GM18519 (cell line): Measurements from ENCODE around the gene AMH.

ENCODE experiments used
- ATAC-seq: cut with Tn5 transposase; IDR thresholded peaks from one replicate; pipeline ENCODE4 v1.9.1; 2021; ENCODE audit warnings: mild to moderate bottlenecking, moderate library complexity; ENCODE audit not compliant: unreplicated experiment, low FRiP score

Gene AMH

DNA sequence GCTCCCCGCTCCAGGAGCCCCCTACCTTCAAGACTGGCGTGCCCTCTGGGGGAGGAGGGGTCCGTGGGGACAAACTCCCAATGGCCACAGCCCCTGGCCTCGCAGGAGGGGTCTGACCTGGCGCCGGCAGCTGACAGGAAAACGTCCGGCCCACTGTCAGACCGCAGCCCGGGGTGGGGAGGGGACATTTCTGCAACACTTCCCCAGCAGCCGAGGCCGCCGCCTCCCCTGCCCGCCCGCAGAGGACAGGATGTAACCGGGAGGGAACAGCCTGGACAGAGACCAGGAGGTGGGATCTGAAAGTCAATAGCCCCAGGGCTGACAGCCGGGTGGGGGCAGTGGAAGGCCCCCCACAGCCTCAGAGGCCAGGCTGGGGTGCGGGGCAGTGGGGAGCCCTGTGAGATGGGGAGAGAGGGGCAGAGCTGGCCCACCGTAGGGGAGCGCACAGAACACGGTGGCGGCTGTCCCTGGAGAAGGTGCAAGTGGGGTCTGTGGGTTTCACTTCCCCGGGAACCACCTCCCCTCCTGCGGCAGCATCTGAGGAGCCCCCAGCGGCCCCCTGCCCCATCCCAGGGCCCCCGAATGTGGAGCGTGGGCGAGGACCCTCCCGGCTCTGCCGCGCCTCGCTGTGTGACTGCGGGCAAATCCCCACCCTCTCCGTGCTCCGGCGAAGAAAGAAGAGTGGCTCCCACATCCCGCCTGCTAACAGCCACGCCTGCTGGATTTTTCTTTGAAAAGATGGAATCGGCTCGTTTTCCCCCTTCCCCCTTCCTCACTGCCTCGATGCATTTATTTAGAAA lies 33.1 kb downstream of the AMH start, which contains the start of gene PEAK3:
PEAK3 (minus strand) TSS at position 114 of the 800 bp plus-strand sequence. CDS start 1,244 bp downstream, outside the sequence.
- no peak for ATAC-seq

DNA sequence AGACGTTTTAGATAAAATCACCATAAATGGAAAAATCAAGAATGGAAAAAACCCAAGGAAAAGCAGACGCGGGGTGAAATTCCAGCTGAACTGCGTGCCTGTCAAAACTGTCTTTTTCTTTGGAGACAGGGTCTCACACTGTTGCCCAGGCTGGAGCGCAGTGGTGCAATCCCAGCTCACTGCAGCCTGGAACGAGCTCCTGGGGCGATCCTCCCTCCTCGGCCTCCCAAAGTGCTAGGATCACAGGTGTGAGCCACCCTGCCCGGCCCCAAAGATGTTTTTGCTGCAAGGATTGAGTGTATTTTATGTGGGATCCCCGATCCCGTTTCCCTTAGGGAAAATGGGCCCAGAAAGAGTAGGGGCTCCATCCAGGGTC lies 33.7 kb downstream of the AMH start:
- ATAC-seq = no peak

DNA sequence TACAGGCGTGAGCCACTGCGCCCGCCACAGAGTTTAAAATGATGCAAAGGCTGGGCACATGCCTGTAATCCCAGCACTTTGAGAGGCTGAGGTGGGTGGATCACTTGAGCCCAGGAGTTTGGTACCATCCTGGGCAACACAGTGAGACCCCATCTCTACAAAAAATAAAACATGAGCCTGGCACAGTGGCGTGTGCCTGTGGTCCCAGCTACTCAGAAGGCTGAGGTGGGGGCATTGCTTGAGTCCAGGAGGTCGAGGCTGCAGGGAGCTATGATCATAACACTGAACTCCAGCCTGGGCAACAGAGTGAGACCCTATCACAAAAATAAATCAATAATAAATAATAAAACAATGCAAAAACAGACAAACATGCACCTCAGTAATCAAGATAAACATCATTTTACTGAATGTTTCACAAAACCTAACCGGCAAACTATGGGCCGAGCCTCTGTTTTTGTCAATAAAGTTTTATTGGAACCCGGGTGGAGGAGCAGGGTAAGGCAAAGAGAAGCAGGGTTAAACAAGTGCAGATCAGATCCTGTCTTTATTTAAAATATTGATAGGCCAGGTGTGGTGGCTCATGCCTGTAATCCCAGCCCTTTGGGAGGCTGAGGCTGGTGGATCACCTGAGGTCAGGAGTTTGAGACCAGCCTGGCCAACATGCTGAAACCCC lies 34.8 kb downstream of the AMH start:
- no peak for ATAC-seq

DNA sequence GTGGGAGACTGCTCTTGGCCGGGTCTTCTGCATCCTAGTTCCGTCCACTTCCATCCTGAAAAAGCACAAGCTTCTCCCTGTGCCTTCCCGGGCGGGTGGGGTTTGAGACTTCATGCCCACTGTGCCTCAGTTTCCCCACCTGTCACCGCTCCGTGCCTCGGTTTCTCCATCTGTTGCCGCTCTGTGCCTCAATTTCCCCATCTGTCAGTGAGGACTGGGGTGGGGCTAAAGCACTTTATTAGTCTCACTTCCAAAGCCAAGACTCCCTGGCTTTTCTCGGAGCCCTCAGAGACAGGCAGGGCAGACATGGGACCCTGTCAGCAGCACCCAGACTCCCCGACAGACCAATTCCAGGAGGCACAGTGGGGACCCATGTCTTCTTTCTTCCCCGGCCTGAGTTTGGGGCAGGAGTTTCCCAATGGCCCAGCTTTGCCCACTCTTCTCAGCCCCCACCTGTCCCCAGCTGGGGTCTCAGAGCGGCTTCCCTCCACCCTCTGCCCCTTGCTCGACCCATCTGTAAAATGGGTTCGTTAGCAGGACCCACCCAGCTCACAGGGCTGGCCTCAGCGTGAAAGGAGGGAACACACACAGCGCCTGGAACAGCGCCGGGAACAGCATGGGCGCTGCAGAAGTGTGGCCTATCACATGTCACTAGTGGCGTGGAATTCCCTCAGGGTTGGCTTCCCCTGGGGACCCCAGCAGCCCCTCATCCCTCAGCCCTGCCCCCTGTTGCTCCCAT lies 37.4 kb downstream of the AMH start:
- ATAC-seq = no peak

DNA sequence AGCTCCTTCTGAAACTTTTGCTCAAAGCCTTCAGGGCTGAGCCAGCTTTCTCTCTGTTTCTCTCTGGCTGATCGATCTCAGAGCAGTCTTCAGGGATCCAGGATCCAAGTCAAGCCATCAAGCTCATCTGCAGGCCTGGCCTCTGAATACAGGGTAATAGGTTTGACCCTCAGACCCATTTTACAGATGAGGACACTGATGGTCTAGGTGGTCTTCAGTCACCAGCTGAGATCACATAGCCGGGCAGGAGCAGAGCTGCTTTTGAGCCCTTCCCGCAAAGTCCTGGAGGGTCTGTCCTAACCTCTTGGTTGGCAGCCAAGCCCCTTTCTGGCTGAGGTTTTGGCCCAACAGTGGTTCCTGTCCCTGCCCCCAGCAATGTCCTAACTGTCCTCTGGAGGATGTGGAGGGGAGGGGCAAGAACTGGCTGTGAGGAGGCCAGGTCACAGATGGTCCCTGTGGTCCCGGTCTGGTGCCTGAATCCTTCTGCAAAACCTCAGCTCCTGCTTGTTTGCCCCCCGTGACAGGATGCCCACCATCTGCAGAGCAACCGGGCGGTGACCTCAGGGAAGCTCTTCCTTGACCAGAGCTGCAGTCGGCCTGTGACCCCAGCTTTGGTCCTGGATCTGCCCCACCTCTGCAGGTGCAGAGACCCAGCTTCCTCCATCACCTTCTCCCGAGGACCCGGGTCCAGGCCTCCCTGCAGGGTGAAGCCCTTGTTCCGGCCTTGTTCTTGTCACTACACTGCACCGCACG lies 38.6 kb downstream of the AMH start:
- no peak for ATAC-seq

DNA sequence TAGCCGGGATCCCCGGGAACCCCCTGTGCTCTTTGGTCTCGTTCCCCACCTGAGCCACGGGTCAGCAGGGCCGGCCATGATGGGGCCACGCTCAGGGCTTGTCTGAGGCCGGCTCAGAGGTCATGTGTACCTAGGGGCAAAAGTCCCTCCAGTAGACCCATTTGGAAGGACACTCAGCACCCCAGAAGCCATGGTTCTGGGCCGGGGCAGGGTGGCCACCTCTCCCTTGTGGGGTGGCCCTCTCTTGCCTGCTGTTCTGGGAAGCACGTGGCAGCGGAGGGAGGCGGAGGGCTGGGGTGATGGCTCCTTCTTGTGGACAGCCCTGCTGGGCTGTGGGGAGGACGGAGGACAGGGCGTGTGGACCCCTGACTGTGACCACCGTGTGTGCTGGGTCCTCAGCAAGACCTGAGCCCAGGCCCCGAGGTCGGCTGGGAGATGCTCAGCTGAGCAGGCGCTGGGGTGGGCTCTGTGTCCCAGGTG lies 39.3 kb downstream of the AMH start:
- ATAC-seq = no peak

DNA sequence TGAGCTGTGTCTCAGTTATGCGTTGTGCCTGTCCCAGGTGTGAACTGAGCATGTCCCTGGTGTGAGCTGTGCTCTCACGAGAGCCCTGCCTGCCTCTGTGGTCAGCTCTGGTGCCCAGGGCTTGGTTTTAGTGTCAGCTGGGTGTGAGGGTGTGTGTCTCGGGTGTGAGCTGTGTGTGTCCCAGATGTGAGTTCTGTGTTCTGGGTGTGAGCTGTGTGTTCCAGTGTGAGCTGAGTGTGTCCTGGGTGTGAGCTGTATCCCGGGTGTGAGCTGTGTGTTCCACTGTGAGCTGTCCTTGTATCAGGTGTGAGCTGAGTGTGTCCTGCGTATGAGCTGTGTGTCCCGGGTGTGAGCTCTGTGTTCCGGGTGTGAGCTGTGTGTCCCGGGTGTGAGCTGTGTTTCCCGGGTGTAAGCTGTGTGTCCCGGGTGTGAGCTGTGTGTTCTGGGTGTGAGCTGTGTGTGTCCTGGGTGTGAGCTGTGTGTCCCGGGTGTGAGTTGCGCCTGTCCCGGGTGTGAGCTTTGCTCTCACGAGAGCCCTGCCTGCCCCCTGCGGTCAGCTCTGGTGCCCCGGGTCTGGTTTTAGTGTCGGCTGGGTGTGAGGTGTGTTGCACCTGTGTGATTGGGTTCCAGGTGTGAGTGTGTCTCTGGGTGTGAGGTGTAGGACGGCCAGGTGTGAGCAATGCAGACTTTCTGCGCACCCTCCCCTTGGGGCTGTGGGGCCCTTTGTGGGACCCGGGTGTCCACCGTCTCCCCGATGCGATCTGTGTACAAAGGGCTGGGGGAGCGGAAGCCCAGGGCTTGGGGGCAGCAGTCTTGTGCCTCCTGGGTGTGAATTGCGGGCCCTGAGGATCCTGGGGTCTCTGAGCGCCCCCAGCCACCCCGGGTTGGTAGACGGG lies 39.9 kb downstream of the AMH start:
- ATAC-seq = no peak

DNA sequence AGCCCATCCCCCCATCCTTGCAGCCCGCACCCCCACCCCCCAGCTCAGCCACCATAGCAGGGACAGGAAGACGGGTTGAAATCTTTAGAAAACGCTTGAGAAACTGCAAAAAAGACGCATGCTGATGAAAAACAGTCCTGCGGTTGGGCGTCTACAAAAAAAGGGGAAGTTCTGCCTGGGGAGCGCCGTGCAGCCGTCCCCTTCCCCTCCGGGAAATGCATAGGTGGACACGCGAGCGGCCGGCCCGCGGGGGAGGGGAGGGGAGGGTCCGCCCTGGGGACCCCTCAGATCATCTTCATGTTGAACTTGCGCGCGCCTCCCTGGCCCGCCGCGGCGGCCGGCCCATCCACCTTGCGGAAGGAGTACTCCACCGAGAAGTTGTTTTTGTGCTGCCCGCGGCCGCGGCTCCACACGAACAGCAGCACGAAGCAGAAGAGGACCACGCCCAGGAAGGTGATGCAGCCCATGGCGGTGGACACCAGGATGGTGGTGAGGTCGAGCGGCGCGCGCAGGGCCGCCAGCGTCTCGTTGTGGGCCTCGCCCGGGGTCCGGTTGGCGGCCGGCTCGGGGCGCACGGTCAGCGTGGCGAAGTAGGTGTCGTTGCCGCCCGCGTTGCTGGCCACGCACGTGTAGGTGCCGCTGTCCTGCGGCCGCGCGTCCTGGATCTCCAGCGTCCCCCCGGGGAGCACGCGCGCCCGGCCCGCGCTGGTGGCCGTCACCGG lies 40.8 kb downstream of the AMH start:
- ATAC-seq = no peak

DNA sequence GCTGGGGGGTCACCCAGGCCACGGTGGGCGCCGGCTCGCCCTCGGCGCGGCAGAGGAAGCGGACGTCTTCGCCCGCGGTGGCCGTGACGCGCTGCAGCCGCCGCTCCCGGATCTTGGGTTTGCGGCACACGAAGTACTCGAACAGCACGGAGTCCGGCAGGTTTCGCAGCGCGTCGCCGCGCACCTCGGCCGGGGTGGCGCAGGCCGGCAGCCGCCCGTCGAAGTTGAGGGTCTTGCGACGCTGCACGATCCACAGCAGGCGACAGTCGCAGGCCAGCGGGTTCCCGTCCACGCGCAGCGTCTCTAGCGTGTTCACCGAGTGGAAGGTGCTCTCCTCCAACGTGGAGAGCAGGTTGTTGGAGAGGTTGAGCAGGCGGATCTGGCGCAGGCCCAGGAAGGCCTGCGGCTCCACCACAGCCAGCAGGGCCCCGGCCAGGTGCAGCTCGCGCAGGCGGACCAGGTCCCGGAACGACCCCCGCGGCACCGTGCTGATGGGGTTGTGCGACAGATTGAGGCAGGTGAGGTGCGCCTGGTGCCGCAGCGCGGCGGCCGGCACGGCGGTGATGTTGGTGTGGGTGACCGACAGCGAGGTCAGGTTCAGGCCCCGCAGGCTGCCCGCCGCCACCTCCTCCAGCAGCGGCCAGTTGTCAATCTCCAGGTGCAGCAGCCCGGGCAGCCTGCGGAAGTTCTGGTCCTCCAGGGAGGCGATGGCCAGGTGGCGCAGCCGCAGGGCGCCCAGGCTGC lies 41.5 kb downstream of the AMH start:
- ATAC-seq = no peak

DNA sequence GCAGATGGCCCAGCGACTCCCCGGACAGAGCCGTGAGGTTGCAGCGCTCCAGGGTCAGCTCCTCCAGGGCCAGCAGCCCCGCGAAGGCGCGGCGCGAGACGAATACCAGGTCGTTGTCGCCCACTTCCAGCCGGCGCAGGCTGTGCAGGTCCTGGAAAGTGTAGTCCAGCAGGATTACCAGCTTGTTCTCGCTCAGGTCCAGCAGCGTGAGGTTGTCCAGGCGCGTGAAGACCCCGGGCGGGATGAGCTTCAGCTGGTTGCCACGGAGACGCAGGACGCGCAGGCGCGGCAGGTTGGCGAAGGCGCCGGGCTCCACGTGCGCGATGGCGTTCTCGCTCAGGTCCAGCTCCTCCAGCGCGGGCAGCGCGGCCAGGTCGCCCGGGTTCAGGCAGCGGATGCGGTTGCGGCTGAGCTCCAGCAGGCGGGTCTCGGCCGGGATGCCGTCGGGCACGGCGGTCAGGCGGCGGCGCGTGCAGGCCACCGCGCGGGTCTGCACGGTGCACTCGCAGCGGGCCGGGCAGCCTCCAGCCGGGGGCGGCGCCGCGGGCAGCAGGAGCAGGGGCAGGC lies 42.1 kb downstream of the AMH start:
- no peak for ATAC-seq

DNA sequence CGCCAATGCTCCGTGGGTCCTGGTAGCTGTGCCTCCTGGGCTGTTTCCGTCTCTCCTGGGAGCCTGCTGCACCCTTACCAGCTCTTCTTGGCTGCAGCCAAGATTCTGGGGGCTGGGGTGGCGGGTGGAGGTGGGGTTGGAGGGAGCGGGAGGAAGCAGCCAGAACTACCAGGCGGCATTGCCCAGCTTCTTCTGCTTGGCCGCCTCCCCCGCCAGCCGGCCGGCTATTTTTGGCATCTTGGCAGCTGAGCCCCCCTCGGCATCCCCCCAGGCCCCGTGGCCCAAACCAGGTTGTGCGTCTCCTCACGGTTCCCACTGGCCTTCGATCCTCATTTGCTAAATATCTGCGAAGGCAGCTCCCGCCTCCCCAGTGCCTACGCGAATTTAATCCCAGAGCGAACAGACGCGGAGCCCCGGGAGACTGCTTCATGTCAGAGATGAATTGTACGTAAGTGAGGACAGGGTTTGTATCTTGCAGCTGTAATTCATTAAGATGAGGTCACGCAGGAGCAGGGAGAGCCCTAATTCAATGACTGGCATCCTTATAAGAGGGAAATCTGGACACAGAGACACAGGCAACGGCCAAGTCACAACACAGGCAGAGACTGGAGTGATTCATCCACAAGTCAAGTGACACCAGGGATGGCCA lies 45.7 kb downstream of the AMH start:
- ATAC-seq = no peak

DNA sequence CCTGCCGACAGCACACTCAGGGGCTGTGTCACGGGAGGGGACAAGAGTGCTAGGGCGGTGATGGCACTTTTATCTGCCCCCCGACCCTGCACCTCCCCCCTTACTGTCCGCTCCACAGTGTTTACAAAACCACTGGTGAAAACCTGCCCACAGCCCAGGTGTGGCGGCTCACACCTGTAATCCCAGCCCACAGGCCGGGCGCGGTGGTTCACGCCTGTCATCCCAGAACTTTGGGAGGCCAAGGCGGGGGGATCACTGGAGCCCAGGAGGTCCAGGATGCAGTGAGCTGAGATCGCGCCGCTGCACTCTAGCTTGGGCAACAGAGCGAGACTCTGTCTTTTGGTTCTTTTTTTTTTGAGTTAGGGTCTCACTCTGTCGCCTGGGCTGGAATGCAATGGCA lies 47.0 kb downstream of the AMH start:
- ATAC-seq = no peak

DNA sequence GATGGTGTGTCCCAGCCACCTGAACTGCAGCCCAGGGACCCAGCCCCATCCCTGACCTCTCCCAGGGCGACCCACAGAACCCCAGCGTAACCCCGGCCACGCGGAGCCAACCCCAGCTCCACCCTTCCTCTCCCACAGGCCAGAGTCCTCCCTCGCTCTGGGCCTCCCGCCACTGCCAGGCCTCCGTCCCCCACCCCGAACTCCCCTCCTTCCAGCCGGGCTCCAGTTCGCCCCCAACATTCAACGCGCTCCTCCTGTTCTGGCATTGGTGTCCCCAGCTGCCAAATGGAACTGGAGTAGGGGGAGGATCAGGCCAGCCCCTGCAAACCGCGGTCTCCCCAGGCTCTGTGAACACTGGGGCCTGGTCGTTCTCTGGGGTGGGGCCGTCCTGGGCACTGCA lies 51.4 kb downstream of the AMH start:
- ATAC-seq = no peak
